Nephron progenitor cell (in vitro differentiated cells): ENCODE measurements around the gene CYP39A1.

Experiments
- DNase-seq: peaks from one replicate; pipeline ENCODE4 v3.0.0; 2021
- H3K27ac Mint-ChIP-seq: 2 replicates; pipeline ENCODE4 v1.8.0; 2021; ENCODE audit warnings: mild to moderate bottlenecking, moderate library complexity, mixed read lengths
- H3K27me3 Mint-ChIP-seq: 2 replicates; pipeline ENCODE4 v1.8.0; 2021; ENCODE audit warnings: mild to moderate bottlenecking, low read depth, mixed read lengths; ENCODE audit not compliant: poor library complexity
- H3K36me3 Mint-ChIP-seq: 2 replicates; pipeline ENCODE4 v1.8.0; 2021; ENCODE audit warnings: low read depth, mixed read lengths
- H3K4me1 Mint-ChIP-seq: 2 replicates; pipeline ENCODE4 v1.8.0; 2021; ENCODE audit warnings: mixed read lengths
- H3K4me3 Mint-ChIP-seq: 2 replicates; pipeline ENCODE4 v1.8.0; 2021; ENCODE audit warnings: mild to moderate bottlenecking, moderate library complexity, mixed read lengths
- H3K9me3 Mint-ChIP-seq: 2 replicates; pipeline ENCODE4 v1.8.0; 2021; ENCODE audit warnings: mild to moderate bottlenecking, moderate library complexity, mixed read lengths
- TF ChIP-seq, protein P1 (sequence below): fragments of 200-600 bp; sonication (generic); IDR thresholded peaks from 2 replicates; pipeline ENCODE4 v1.5.0; 2021; ENCODE audit warnings: antibody characterized with exemption

Gene CYP39A1

DNA sequence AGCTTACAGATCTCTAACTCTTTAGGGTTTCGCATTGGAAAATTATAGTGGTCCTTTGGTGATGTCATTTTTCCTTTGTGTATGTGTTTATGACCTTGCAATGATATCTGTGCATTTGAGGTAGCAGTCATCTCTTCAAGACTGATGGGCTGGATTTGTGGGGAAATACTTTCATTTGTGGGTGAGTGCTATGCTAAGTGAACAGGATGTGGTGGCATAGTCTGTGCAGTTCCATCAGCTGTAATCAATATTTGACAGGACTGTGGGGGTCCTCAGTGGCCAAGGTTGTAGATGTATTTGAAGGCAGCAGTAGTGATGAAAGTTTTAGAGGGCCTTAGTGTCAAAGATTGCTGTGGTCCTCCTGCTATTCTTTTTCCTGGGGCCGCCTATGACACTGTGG lies 79.5 kb downstream of the CYP39A1 start:
- no peak for DNase-seq
- Mint-ChIP-seq H3K4me3 (no peak overlapping the region), H3K4me1 (no peaks in the 10 kb centered on the region), H3K9me3 (peaks cover 24% of the 10 kb centered on the region), H3K27ac (no peak overlapping the region), H3K36me3 (peaks cover 56% of the 10 kb centered on the region), H3K27me3 (no peaks in the 10 kb centered on the region)
- TF ChIP-seq, protein P1, sequence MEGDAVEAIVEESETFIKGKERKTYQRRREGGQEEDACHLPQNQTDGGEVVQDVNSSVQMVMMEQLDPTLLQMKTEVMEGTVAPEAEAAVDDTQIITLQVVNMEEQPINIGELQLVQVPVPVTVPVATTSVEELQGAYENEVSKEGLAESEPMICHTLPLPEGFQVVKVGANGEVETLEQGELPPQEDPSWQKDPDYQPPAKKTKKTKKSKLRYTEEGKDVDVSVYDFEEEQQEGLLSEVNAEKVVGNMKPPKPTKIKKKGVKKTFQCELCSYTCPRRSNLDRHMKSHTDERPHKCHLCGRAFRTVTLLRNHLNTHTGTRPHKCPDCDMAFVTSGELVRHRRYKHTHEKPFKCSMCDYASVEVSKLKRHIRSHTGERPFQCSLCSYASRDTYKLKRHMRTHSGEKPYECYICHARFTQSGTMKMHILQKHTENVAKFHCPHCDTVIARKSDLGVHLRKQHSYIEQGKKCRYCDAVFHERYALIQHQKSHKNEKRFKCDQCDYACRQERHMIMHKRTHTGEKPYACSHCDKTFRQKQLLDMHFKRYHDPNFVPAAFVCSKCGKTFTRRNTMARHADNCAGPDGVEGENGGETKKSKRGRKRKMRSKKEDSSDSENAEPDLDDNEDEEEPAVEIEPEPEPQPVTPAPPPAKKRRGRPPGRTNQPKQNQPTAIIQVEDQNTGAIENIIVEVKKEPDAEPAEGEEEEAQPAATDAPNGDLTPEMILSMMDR, result no peak

DNA sequence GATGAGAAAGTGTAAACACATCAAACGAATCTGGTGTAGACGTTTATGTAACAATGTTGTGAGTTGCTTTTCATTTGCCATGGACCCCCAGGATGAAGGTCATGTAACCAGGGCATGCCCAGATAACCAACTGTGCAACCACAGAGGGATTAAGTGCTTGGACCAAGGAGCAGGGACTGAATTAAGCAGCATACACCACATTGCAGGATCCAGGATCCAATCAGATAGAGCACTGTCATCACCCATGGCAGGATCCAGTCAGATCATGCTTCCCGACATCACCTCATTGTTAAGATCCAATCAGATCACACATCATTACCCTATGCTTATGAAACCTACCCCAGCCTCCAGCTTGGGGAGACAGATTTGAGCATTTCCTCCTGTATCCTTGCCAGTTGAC lies 87.1 kb downstream of the CYP39A1 start:
- no peak for DNase-seq
- Mint-ChIP-seq H3K27me3 (no peaks in the 10 kb centered on the region), H3K4me1 (peaks cover 6% of the 10 kb centered on the region), H3K9me3 (no peaks in the 10 kb centered on the region), H3K27ac (no peak overlapping the region), H3K4me3 (no peak overlapping the region), H3K36me3 (no peaks in the 10 kb centered on the region)
- TF ChIP-seq, protein P1, result no peak

DNA sequence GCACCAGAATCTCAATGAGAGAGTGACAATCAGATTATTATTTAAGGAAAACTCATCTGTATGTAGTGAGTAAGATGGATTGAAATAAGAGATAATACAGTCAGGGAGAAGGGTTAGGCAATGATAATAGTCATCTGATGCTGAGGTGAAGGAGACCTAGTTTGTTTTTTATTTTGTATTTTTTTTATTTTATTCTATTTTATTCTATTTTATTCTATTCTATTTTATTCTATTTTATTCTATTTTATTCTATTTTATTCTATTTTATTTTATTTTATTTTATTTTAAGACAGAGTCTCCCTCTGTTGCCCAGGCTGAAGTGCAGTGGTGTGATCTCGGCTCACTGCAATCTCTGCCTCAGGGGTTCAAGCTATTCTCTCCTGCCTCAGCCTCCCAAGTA lies 88.7 kb downstream of the CYP39A1 start:
- Mint-ChIP-seq H3K9me3 (no peaks in the 10 kb centered on the region), H3K4me1 (peaks cover 6% of the 10 kb centered on the region), H3K4me3 (no peak overlapping the region), H3K27ac (no peak overlapping the region), H3K27me3 (no peaks in the 10 kb centered on the region), H3K36me3 (no peaks in the 10 kb centered on the region)
- DNase-seq, result no peak
- TF ChIP-seq, protein P1, result no peak

DNA sequence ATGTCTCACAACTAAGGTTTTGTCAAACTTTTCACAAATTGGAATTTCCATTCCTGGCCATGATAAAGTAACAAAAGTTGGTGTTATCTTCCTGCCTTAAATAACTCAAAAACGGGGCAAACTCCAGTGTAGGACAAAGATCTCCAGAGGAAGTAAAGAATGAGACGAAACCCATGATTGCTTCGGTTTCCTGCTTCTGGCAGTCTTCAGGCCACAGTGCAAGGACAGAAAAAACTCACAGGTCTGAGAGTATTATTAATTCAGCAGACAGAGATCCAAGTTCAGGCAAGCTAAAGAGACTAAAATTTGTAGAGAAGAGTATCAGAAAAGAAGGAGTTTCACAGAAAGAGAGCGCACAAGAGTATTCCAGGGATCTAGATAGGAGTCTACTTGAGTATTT lies 96.6 kb downstream of the CYP39A1 start:
- TF ChIP-seq, protein P1, result no peak
- no peak for DNase-seq
- H3K36me3 Mint-ChIP-seq, result no peaks in the 10 kb centered on the region
- no peaks in the 10 kb centered on the region for H3K27me3 Mint-ChIP-seq
- H3K4me3 Mint-ChIP-seq, result no peak overlapping the region
- H3K9me3 Mint-ChIP-seq, result no peaks in the 10 kb centered on the region
- H3K27ac Mint-ChIP-seq, result no peak overlapping the region
- H3K4me1 Mint-ChIP-seq, result no peaks in the 10 kb centered on the region

DNA sequence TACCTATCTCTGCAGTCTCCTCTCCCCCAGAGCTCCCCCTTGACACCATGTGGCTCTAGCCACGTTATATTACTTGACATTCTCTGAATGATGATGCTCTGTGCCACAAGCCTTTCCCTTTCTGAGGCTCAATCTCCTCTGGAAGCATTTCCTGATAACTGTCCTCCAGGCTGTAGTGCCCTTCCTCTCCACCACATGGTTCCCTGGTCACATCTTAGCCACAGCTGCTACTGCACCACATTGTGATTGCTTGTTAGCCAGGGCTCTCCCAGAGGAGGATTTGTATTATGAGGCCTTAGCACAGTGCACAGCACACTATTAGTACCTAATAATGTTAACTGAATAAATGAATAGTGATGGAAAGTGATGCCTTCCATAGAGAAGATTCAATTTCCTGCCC lies 97.5 kb downstream of the CYP39A1 start:
- H3K36me3 Mint-ChIP-seq, result no peaks in the 10 kb centered on the region
- no peaks in the 10 kb centered on the region for H3K27me3 Mint-ChIP-seq
- TF ChIP-seq, protein P1, result no peak
- H3K9me3 Mint-ChIP-seq, result no peaks in the 10 kb centered on the region
- H3K4me1 Mint-ChIP-seq, result no peaks in the 10 kb centered on the region
- no peak for DNase-seq
- no peak overlapping the region for H3K27ac Mint-ChIP-seq
- no peak overlapping the region for H3K4me3 Mint-ChIP-seq

DNA sequence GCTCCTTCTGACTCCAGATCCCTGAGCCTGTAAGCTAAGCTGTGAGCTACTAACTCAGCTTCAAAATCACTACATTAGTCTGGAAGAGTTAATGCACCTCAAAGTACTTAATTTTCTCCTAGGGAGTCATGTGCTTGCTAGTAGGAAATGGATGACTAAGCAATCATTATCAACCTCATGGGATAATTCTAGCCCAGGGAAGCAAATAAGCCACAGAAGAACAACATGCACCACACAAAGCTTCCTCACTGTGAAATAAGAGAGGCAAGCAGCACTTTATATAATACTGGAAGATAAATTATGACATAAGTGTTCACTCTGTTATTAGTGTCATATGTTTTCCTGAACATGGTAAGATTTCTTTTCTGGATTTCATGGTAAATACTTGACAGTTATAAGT lies 103.5 kb downstream of the CYP39A1 start:
- TF ChIP-seq, protein P1, result no peak
- Mint-ChIP-seq H3K4me1 (no peaks in the 10 kb centered on the region), H3K36me3 (peaks cover 16% of the 10 kb centered on the region), H3K9me3 (peaks cover 21% of the 10 kb centered on the region), H3K4me3 (no peak overlapping the region), H3K27me3 (no peaks in the 10 kb centered on the region), H3K27ac (no peak overlapping the region)
- DNase-seq, result no peak
